Psoas muscle (tissue), 8 donors: ENCODE measurements around the gene MMP25. TPM values are rescaled to one million over a fixed set of nuclear protein-coding genes. Genes with fewer than 3 reads are reported as not detected.

ENCODE experiments used
- ATAC-seq, 4 donors: fragments of 200-7000 bp; cut with Tn5 transposase; one replicate each; pipeline ENCODE4 v1.9.1; 2020; ENCODE audit warnings: moderate library complexity in 3 of 4, mild to moderate bottlenecking in 2 of 4
- DNase-seq, 2 donors: peaks; one replicate each; pipeline ENCODE4 v3.0.0-alpha.2; 2020
- H3K27ac ChIP-seq: fragments of 200-600 bp; one replicate; pipeline ENCODE4 v1.8.0; 2022
- H3K27me3 ChIP-seq, 3 donors: fragments of 200-600 bp in 1 of 3; one replicate each; pipeline versions ENCODE4 v1.6.1 to v1.8.0; 2013 to 2022; ENCODE audit warnings: low read length in 2 of 3, mild to moderate bottlenecking in 2 of 3, moderate library complexity in 1 of 3; ENCODE audit not compliant: insufficient read depth in 3 of 3
- H3K36me3 ChIP-seq, 2 donors: fragments of 200-600 bp in 1 of 2; one replicate each; pipeline versions ENCODE4 v1.6.1 to v1.8.0; 2013 to 2022; ENCODE audit warnings: low read depth in 1 of 2, mild to moderate bottlenecking in 1 of 2, moderate library complexity in 1 of 2; ENCODE audit not compliant: insufficient read depth in 1 of 2
- H3K4me1 ChIP-seq: fragments of 200-600 bp; one replicate; pipeline ENCODE4 v1.8.0; 2022
- H3K4me3 ChIP-seq: fragments of 200-600 bp; one replicate; pipeline ENCODE4 v1.8.0; 2022; ENCODE audit warnings: mild to moderate bottlenecking
- H3K9me3 ChIP-seq: fragments of 200-600 bp; one replicate; pipeline ENCODE4 v1.8.0; 2022
- WGBS, 3 donors: extraction: QIAGEN DNeasy Blood & Tissue Kit; methylation state at CpG; one replicate each; pipeline versions ENCODE4 v1.1.6 to v1.1.7; 2013; 5-methylcytosine and 5-hydroxymethylcytosine counted together
- intact Hi-C, 2 donors: fragments of 100-400 bp; cut with DNase I; formaldehyde crosslinking; loops; one replicate each; pipeline versions ENCODE4 v1.11.0 to v1.14.2; 2022
- polyA plus RNA-seq, 3 donors: library from polyadenylated mRNA; stranded (reverse); fragments of 200-250 nt; gene quantifications; one replicate each; pipeline ENCODE4 v1.2.3, GENCODE V29; 2013
- total RNA-seq, 4 donors: library from RNA; stranded (reverse); fragmentation: NEBNext Ultra II Directional in 2 of 4; extraction: Animal tissue kit (Norgen Biotek cat#: 25700) in 2 of 4; gene quantifications; one replicate each; pipeline versions ENCODE4 v1.2.1 to v1.2.4, GENCODE V29; 2021 to 2023
- TF ChIP-seq, protein P1 (sequence below): fragments of 200-600 bp; IDR thresholded peaks from one replicate; pipeline ENCODE4 v1.8.0; 2022; ENCODE audit warnings: antibody characterized with exemption
- donor health status: healthy with polysubstance abuse.
- donor health status: DM: no; HTN: no; CAD: no; lungs with moderate emphysema.
- donor health status: Bipolar disorder and iron deficiency.
- donor health status: healthy.
- donor health status: DM: yes; HTN: yes; CAD: no.
- donor health status: DM: no; HTN: no; CAD: no.
- donor health status: DM: no; HTN: no; CAD: no.
- donor health status: DM: yes; HTN: yes; CAD: no.

Gene MMP25
- total and polyA plus RNA-seq, 7 donors, result 0.13 to 2.3 (median 1.0) TPM

DNA sequence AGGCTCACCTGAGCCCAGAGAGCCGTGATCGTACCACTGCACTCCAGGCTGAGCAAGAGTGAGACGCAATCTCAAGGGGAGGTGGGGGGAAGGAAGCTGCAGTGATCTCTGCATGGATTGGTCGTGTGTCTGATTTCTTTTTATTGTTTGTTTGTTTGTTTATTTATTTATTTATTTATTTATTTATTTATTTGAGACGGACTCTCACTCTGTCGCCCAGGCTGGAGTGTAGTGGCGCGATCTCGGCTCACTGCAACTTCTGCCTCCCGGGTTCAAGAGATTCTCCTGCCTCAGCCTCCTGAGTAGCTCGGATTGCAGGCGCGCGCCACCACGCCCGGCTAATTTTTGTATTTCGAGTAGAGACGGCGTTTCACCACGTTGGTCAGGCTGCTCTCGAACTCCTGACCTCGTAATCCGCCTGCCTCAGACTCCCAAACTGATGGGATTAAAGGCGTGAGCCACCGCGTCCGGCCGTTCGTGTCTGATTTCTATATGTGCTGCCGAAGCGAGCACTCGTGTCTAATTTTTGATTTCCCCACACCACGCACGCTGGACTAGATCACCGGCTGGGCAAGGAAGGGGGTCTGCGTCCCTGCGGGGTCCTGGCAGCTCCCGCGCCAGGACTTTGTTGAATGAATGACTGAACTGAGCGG, 26.6 kb upstream of the MMP25 start:
- Histone ChIP-seq H3K27ac (peak overlapping the region; percentile 100), H3K27me3 (peaks cover 0 to 20% (median 3%) of the 10 kb centered on the region in 3 donors), H3K4me3 (peak overlapping the region; percentile 94), H3K36me3 (no peaks in the 10 kb centered on the region), H3K9me3 (no peaks in the 10 kb centered on the region), H3K4me1 (peaks cover 24% of the 10 kb centered on the region)
- intact Hi-C loops, result no loop called here
- DNase-seq (no peak), ATAC-seq (no peak)
- TF ChIP-seq, protein P1, sequence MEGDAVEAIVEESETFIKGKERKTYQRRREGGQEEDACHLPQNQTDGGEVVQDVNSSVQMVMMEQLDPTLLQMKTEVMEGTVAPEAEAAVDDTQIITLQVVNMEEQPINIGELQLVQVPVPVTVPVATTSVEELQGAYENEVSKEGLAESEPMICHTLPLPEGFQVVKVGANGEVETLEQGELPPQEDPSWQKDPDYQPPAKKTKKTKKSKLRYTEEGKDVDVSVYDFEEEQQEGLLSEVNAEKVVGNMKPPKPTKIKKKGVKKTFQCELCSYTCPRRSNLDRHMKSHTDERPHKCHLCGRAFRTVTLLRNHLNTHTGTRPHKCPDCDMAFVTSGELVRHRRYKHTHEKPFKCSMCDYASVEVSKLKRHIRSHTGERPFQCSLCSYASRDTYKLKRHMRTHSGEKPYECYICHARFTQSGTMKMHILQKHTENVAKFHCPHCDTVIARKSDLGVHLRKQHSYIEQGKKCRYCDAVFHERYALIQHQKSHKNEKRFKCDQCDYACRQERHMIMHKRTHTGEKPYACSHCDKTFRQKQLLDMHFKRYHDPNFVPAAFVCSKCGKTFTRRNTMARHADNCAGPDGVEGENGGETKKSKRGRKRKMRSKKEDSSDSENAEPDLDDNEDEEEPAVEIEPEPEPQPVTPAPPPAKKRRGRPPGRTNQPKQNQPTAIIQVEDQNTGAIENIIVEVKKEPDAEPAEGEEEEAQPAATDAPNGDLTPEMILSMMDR, result no peak
- 28 to 29% (median 29%) methylated on average over 40 of the region's 40 CpGs for WGBS, 3 donors

DNA sequence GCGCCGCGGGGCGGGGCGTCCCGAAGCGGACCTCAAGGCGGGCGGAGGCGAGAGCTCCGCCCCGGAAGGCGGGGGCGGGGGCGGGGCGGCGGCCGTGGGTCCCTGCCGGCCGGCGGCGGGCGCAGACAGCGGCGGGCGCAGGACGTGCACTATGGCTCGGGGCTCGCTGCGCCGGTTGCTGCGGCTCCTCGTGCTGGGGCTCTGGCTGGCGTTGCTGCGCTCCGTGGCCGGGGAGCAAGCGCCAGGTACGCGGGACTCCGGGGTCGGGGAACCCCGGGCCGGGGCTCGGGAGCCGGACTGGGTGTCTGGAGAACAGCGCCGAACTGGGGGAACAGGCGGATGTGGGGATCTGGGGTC, 26.1 kb upstream of the MMP25 start, which contains the start of gene TNFRSF12A:
Gene TNFRSF12A, plus strand, starts transcription at position 122 of the 357 bp plus-strand sequence. Its CDS starts 30 bp downstream, at position 152.
- H3K9me3 ChIP-seq, result no peaks in the 10 kb centered on the region
- peaks cover 0 to 1% of the 10 kb centered on the region in 2 donors for H3K36me3 ChIP-seq
- 0 to 2% (median 0%) methylated on average over 35 to 49 of the region's 49 CpGs for WGBS, 3 donors
- peak; percentile 85 to 88 for DNase-seq
- peak within 1 kb of the TSS; percentile 94 for H3K4me3 ChIP-seq
- peaks cover 29% of the 10 kb centered on the region for H3K4me1 ChIP-seq
- peak; percentile 20 to 32 (median 30) for ATAC-seq
- peak within 1 kb of the TSS; percentile 100 for H3K27ac ChIP-seq
- intact Hi-C loops, result no loop called here
- peaks cover 0 to 20% (median 2%) of the 10 kb centered on the region in 3 donors for H3K27me3 ChIP-seq
- TF ChIP-seq, protein P1, result no peak

DNA sequence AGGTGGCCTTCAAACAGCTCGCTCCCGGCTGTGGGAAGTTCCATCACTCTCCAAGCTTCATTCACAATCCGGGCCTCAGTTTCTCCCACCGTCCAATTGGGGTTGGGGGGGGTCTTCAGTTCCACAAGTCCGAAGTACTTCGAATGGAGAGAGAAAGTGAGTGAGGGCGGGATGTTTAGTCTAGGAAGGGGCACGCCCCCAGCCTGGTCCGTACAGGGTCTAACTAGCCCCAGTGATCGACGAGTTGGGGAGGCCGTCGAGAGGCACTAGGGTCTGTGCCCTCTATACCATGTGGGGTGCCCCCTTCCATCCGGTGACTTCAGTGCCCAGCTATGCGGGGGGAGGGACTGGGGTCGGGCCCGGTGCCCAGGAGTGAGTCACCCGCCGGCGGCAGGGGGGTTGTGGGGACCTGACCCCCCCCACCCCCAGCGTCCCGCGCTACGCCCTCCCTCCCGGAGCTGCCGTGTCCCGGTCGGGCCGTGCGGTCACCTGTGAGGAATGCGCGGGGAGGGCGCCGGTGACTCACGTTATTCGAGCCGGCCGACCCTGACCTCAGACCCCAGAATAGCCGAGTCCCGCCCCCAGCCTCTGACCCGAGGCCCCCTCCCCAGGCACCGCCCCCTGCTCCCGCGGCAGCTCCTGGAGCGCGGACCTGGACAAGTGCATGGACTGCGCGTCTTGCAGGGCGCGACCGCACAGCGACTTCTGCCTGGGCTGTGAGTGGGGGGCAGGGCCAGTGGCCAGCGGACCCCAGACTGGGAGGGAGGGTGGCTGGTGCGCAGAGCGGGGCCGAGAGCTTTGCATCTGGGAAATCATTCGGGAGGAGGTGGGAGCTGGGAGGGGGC, 25.5 kb upstream of the MMP25 start:
- Histone ChIP-seq H3K27me3 (peaks cover 0 to 18% (median 1%) of the 10 kb centered on the region in 3 donors), H3K36me3 (peaks cover 0 to 7% of the 10 kb centered on the region in 2 donors), H3K4me1 (peaks cover 31% of the 10 kb centered on the region), H3K9me3 (no peaks in the 10 kb centered on the region), H3K27ac (peak overlapping the region; percentile 100), H3K4me3 (peak overlapping the region; percentile 94)
- WGBS, 3 donors, result 1% methylated on average over 44 to 57 of the region's 57 CpGs
- intact Hi-C loops, result no loop called here
- ATAC-seq (peak; percentile 61 to 66 (median 64)), DNase-seq (peak; percentile 91 to 96)
- TF ChIP-seq, protein P1, result no peak

DNA sequence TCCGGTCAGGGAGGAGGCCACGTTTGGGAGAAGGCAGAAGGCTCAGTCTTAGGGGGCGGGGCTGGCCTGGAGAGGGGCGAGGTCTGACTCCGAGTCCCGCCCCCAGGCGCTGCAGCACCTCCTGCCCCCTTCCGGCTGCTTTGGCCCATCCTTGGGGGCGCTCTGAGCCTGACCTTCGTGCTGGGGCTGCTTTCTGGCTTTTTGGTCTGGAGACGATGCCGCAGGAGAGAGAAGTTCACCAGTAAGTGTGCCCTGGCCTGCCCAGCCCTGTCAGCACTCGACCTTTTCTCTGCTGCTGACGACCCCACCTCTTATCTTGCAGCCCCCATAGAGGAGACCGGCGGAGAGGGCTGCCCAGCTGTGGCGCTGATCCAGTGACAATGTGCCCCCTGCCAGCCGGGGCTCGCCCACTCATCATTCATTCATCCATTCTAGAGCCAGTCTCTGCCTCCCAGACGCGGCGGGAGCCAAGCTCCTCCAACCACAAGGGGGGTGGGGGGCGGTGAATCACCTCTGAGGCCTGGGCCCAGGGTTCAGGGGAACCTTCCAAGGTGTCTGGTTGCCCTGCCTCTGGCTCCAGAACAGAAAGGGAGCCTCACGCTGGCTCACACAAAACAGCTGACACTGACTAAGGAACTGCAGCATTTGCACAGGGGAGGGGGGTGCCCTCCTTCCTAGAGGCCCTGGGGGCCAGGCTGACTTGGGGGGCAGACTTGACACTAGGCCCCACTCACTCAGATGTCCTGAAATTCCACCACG, 24.7 kb upstream of the MMP25 start:
- no peaks in the 10 kb centered on the region for H3K9me3 ChIP-seq
- intact Hi-C loops, result no loop called here
- H3K27ac ChIP-seq, result peak overlapping the region; percentile 100
- peaks cover 0 to 15% of the 10 kb centered on the region in 2 donors for H3K36me3 ChIP-seq
- peak; percentile 55 to 65 (median 60) for ATAC-seq
- peaks cover 0 to 18% (median 1%) of the 10 kb centered on the region in 3 donors for H3K27me3 ChIP-seq
- TF ChIP-seq, protein P1, result peak; percentile 33
- WGBS, 3 donors, result 9 to 10% (median 9%) methylated on average over 21 to 25 of the region's 25 CpGs
- peak overlapping the region; percentile 94 for H3K4me3 ChIP-seq
- peak; percentile 90 to 96 for DNase-seq
- peaks cover 31% of the 10 kb centered on the region for H3K4me1 ChIP-seq
